Measurements from ENCODE around the gene NOD2. TPM values are rescaled to one million over a fixed set of nuclear protein-coding genes. Genes with fewer than 3 reads are reported as not detected.

The NOD2 gene
- total RNA-seq, 4 donors from 2014 or later, result 1.5 to 5.6 (median 1.9) TPM; not detected in 1

DNA sequence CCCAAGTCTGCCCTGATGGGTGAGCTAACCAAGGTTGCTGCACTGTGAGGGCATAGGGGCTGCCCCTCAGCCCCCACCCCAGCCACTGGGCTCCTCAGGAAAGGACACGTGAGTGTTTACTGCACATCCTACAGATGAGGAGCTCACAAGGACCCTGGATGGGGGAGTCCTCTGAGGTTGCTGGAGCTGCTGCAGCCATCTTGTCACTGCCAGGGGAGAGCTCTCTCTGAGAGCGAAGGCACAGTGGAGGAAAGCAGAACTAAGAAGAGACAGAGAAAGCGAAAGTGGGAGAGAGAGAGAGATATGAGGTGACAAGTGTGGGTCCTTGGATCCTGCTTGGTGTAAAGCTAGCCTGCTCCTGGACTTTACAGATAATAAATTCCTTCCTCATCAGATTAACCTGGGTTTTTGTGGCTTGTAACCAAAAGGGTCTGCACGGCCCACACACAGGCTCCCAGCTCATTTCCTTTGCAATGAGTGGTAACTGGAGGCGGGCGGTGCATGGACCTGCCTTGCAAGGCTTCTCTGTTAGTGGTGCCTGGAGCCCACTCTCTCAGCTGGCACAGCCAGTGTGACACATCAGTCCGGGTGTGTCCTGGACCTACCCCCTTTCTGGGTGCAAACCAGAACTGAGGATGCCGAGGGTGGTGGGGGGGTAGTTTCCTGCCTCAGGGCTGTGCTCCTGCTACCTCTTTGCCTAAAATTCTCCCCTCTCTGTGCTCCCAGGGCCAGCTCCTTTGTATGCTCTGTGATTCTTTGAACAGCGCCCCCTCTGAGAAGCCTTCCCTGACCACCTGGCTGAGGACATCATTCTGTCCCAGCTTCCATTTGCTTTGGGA, 26.5 kb upstream of the NOD2 start:
- H3K4me3 ChIP-seq, result no peak overlapping the region

DNA sequence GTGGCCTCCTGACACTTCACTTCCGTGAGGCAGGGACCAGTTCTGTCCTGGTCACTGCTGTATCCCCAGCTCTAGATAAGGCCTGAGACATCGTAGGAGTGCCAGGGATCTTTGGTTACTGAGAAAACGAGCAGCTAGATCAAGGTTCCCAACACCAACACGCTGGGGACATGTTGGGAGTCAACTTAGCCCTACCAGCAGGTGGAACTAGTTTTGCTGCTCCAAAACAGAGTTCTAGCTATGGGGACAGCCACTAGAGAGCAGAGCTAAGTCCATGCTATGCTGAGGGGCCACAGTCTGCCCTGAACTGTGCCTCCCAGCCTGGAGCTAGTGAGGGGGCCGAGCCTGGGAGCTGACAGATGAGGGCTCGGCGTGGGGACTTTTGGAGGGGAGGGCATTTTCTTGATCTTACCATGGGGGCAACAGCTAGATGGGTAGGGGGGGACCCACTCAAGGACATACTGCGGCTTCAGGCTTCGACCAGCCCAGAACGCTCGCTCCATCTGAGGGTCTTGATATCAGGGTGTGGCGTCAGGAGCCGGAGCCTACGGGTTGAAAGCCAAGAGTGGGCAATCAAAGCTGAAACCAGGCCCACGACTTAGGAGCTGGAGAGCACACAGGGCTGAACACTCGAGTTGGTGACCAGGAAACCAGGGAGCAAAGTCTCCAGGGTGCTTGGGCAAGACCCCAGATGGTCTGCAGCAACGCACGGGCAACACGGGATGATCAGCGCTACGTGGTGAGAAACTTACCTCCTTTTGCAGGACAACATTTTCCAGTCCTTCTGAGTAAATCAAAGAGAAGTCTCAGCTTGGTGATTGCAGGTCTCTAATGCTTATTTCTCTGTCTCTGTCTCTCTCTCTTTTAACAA, 25.7 kb upstream of the NOD2 start:
- Histone ChIP-seq H3K4me1 (no peaks in the 10 kb centered on the region), H3K36me3 (no peaks in the 10 kb centered on the region), H3K27me3 (no peaks in the 10 kb centered on the region), H3K9me3 (peaks cover 0 to 11% of the 10 kb centered on the region in 2 donors), H3K27ac (no peak overlapping the region), H3K4me3 (no peak overlapping the region)
- no peak for TF ChIP-seq POLR2A (IDR thresholded peaks at IDR 0.05)
- TF ChIP-seq, protein P1, sequence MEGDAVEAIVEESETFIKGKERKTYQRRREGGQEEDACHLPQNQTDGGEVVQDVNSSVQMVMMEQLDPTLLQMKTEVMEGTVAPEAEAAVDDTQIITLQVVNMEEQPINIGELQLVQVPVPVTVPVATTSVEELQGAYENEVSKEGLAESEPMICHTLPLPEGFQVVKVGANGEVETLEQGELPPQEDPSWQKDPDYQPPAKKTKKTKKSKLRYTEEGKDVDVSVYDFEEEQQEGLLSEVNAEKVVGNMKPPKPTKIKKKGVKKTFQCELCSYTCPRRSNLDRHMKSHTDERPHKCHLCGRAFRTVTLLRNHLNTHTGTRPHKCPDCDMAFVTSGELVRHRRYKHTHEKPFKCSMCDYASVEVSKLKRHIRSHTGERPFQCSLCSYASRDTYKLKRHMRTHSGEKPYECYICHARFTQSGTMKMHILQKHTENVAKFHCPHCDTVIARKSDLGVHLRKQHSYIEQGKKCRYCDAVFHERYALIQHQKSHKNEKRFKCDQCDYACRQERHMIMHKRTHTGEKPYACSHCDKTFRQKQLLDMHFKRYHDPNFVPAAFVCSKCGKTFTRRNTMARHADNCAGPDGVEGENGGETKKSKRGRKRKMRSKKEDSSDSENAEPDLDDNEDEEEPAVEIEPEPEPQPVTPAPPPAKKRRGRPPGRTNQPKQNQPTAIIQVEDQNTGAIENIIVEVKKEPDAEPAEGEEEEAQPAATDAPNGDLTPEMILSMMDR (IDR thresholded peaks at IDR 0.05), result no peak
- no peak for DNase-seq
- intact Hi-C loops (cut with DNase I; ENCODE audit: low total_unique reads), result no loop called here

More for the DNA sequence above, 26.5 kb upstream of the NOD2 start:
- DNase-seq, result no peak
- TF ChIP-seq, protein P1 (IDR thresholded peaks at IDR 0.05), result no peak
- TF ChIP-seq POLR2A (IDR thresholded peaks at IDR 0.05), result no peak
- peaks cover 0 to 6% of the 10 kb centered on the region in 2 donors for H3K9me3 ChIP-seq
- intact Hi-C loops (cut with DNase I; ENCODE audit: low total_unique reads), result no loop called here
- H3K36me3 ChIP-seq, result no peaks in the 10 kb centered on the region
- no peaks in the 10 kb centered on the region for H3K27me3 ChIP-seq
- H3K27ac ChIP-seq, result no peak overlapping the region
- H3K4me1 ChIP-seq, result no peaks in the 10 kb centered on the region

DNA sequence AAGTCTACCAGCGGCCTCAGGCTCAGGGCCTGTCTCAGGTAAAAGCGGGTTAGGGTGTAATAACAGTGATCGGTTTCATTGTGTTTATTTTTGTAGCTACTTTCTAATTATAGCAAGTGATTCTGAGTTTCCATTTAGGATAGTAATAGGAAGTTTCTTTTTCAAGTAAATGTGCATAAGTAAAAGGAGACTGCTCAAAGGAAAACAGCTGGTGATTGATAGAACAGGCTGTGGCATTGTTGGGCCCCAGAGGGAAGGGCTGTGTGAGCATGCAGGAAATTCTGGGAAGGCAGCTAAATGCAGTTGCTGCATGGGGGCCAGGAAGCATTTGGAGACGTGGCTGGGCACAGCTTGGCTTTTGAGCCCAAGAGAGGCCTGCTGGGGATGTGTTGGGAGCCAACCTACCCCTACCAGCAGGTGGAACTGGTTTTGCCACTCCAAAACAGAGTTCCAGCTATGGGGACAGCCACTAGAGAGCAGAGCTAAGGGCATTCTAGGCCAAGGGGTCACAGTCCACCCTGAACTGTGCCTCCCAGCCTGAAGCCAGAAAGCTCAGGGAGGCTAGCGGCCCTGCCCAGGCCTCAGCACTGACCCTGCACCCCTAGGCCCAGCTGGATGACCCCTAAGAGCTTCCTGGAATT, 24.9 kb upstream of the NOD2 start:
- intact Hi-C loops (cut with DNase I; ENCODE audit: low total_unique reads), result no loop called here
- Histone ChIP-seq H3K27ac (no peak overlapping the region), H3K4me3 (no peak overlapping the region), H3K9me3 (peaks cover 0 to 11% of the 10 kb centered on the region in 2 donors), H3K27me3 (no peaks in the 10 kb centered on the region), H3K36me3 (no peaks in the 10 kb centered on the region), H3K4me1 (no peaks in the 10 kb centered on the region)
- TF ChIP-seq, protein P1 (IDR thresholded peaks at IDR 0.05), result no peak
- no peak for TF ChIP-seq POLR2A (IDR thresholded peaks at IDR 0.05)
- DNase-seq, result no peak

DNA sequence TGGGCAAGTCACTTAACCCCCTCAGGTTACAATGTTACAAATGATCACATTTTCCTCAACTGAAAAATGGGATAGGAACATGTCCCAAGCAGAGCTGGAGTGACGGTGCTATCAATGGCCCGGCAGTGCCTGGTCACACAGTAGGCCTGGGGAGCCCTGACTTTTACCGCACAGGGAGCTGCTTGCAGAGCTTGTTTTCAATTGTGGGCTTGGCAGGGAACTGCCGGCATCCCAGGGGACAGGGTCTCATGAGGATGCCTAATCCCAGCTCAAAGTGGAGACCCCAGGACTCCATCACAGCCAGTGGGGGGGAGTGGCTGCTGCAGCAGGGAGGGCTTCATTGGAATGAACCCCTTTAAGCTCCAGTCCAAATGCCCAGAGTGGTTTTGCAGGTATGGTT, 23.7 kb upstream of the NOD2 start:
- peaks cover 0 to 11% of the 10 kb centered on the region in 2 donors for H3K9me3 ChIP-seq
- intact Hi-C loops (cut with DNase I; ENCODE audit: low total_unique reads), result no loop called here
- no peak for DNase-seq
- no peaks in the 10 kb centered on the region for H3K27me3 ChIP-seq
- no peak overlapping the region for H3K27ac ChIP-seq
- no peak for TF ChIP-seq POLR2A (IDR thresholded peaks at IDR 0.05)
- TF ChIP-seq, protein P1 (IDR thresholded peaks at IDR 0.05), result no peak
- H3K4me1 ChIP-seq, result no peaks in the 10 kb centered on the region
- H3K4me3 ChIP-seq, result no peak overlapping the region
- H3K36me3 ChIP-seq, result no peaks in the 10 kb centered on the region

Data from uterus (tissue), 4 donors.